Activated CD8-positive, alpha-beta T cell treated with anti-CD3 and anti-CD28 coated beads, Interleukin-2, amount 10 ng/mL, durations not matched to agents 7 days and 5 days (primary cell): ENCODE data around the gene VPS35L. TPM values are rescaled to one million over a fixed set of nuclear protein-coding genes. Genes with fewer than 3 reads are reported as not detected.
A peak's percentile ranks its signal among the peaks of the same experiment; 100 is the strongest.

Experiments
- ATAC-seq: fragments of 150-1000 bp; cut with Tn5 transposase; one replicate; pipeline ENCODE4 v1.10.0; 2021; ENCODE audit warnings: moderate library complexity
- CTCF ChIA-PET: fragments of 350-600 bp; sonication (Branson Sonifier 250); formaldehyde crosslinking; loops from one replicate; lab custom pipeline; 2021; ENCODE audit warnings: antibody characterized with exemption; lab: Charles Lee
- POLR2A ChIA-PET: fragments of 350-600 bp; sonication (Branson Sonifier 250); formaldehyde crosslinking; loops from one replicate; lab custom pipeline; 2021; ENCODE audit warnings: antibody characterized with exemption; lab: Charles Lee
- DNase-seq: peaks from one replicate; pipeline ENCODE4 v3.0.0-alpha.2; 2020
- H3K27ac Mint-ChIP-seq: one replicate; pipeline ENCODE4 v1.8.0; 2021; ENCODE audit warnings: mild to moderate bottlenecking, mixed read lengths
- H3K27me3 Mint-ChIP-seq: one replicate; pipeline ENCODE4 v1.8.0; 2021; ENCODE audit warnings: low read depth, mixed read lengths
- H3K36me3 Mint-ChIP-seq: one replicate; pipeline ENCODE4 v1.8.0; 2021; ENCODE audit warnings: low read depth, mixed read lengths
- H3K4me1 Mint-ChIP-seq: one replicate; pipeline ENCODE4 v1.8.0; 2021; ENCODE audit warnings: low read depth, mixed read lengths
- H3K4me3 Mint-ChIP-seq: one replicate; pipeline ENCODE4 v1.8.0; 2021; ENCODE audit warnings: mild to moderate bottlenecking, mixed read lengths
- H3K9me3 Mint-ChIP-seq: one replicate; pipeline ENCODE4 v1.8.0; 2022; ENCODE audit warnings: mixed read lengths; ENCODE audit not compliant: insufficient read depth
- total RNA-seq, 2 experiments: library from RNA; stranded (reverse); gene quantifications; one replicate each; pipeline ENCODE4 v1.2.3, GENCODE V29; 2021

Gene VPS35L
- total RNA-seq, 2 experiments from 2014 or later: 61.5 to 65.1 TPM

DNA sequence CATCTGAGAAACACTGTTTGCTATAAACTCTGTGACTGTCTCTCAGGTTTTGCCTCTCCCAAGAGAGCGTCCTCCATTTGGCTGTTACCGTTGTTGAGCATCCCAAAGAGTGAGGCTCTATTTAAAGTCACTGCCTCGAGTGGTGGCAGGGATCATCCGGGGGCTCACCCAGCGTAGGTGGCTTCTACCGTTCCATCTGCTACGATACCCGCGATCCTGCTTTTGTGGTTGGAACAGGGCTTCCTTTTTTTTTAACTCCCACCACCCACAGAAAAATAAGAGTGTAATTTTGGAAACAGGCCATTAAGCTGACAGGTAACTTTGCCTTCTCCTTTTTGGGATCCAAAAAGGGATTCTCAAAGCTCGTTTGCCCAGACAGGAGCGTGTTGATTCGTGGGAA lies 126.1 kb downstream of the VPS35L start:
- Mint-ChIP-seq H3K4me1 (no peaks in the 10 kb centered on the region), H3K27ac (no peak overlapping the region), H3K36me3 (peaks cover 34% of the 10 kb centered on the region), H3K4me3 (no peak overlapping the region), H3K9me3 (no peaks in the 10 kb centered on the region), H3K27me3 (no peaks in the 10 kb centered on the region)
- CTCF ChIA-PET: interaction anchor here (1.2 kb wide), 1 partner anchor 13 kb away, joined by 3 read pairs; no protein-coding TSS in a partner anchor
- POLR2A ChIA-PET: no interaction called here
- no peak for DNase-seq
- ATAC-seq: no peak

DNA sequence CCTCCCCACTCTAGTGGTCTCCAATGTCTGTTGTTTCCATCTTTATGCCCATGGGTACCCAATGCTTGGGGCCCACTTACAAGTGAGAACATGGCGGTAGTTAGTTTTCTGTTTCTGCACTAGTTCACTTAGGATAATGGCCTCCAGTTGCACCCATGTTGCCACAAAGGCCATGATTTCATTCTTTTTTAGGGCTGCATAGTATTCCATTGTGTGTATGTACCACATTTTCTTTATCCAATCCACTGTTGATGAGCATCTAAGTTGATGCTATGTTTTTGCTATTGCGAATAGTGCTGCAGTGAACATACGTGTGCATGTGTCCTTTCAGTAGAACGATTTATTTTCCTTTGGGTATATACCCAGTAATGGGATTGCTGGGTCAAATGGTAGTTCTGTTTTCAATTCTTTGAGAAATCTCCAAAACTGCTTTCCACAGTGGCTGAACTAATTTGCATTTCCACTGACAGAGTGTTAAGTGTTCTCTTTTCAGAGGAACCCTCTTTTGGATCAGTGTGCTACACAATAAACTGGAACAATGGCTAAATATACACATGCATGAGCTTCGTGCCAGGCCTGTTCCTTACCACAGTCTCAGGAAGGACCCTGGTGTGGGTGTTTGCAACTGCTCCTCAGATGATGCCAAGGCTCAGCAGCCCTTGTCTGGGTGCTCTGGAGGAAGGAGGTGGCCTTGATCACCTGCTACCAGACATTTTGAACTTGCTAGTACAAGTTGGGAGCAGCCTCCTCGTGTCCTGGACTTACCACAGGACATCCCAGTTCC lies 128.1 kb downstream of the VPS35L start:
- POLR2A ChIA-PET: no interaction called here
- H3K27ac Mint-ChIP-seq: no peak overlapping the region
- H3K27me3 Mint-ChIP-seq: no peaks in the 10 kb centered on the region
- peaks cover 6% of the 10 kb centered on the region for H3K4me1 Mint-ChIP-seq
- no peaks in the 10 kb centered on the region for H3K9me3 Mint-ChIP-seq
- ATAC-seq (no peak), DNase-seq (no peak)
- peaks cover 47% of the 10 kb centered on the region for H3K36me3 Mint-ChIP-seq
- H3K4me3 Mint-ChIP-seq: no peak overlapping the region
- CTCF ChIA-PET: no interaction called here

DNA sequence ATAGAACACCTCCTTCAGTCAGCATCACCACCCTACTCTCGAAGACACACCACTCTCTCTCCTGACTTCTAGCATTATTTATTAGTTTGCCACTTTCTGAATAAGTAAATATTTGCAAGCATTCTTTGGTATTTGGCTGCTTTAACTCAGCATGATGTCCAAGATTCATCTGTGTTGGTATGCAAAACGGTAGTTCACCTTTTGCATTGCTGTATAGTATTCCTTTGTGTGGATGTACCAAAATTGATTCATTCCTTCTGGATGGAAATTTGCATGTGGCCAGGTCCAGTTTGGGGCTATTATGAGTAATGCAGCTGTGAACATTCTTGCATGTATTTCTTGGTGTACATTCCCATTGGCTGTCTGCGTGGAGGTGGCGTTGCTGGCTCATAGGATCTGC lies 129.7 kb downstream of the VPS35L start:
- Mint-ChIP-seq H3K4me1 (peaks cover 22% of the 10 kb centered on the region), H3K9me3 (no peaks in the 10 kb centered on the region), H3K27me3 (no peaks in the 10 kb centered on the region), H3K27ac (no peak overlapping the region), H3K4me3 (no peak overlapping the region), H3K36me3 (peaks cover 51% of the 10 kb centered on the region)
- DNase-seq (no peak), ATAC-seq (no peak)
- POLR2A ChIA-PET: no interaction called here
- CTCF ChIA-PET: no interaction called here

DNA sequence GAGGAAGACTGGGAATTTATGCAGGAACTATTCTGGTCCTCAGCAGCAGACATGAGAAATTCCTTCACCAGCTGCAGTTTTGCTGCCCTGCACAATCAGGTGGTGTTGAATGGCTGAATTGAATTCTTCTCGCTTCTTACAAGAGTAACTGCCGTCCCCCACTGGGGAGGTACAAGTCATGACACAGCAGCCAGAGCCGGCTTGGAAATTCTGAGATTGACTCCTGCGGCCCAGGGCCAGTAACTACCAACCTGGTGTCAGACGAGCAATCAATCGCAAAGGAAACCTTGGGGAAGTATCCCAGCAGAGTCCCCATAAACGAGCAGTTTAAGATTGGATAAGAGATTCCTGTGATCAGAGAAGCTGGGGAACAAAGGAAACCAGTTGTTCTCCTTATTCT lies 131.8 kb downstream of the VPS35L start:
- DNase-seq: no peak
- Mint-ChIP-seq H3K36me3 (peaks cover 54% of the 10 kb centered on the region), H3K4me1 (peaks cover 29% of the 10 kb centered on the region), H3K27me3 (no peaks in the 10 kb centered on the region), H3K4me3 (no peak overlapping the region), H3K9me3 (no peaks in the 10 kb centered on the region), H3K27ac (no peak overlapping the region)
- ChIA-PET POLR2A (no interaction called here), CTCF (no interaction called here)
- no peak for ATAC-seq

- CTCF ChIA-PET: no interaction called here
- H3K4me1 Mint-ChIP-seq: peaks cover 29% of the 10 kb centered on the region
These were observed 133.0 kb downstream of the VPS35L start for GRCh38 chr16:19688396-19689024.

DNA sequence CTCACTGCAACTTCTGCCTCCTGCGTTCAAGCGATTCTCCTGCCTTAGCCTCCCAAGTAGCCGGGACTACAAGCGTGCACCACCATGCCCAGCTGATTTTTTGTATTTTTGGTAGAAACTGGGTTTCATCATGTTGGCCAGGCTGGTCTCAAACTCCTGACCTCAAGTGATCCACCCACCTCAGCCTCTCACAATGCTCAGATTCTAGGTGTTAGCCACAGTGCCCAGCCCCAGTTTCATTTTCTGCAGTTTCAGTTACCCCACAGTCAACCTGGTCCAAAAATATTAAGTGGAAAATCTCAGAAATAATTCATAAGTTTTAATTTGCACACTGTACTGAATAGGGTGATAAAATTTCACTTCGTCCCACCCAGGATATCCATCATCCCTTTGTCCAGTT lies 133.8 kb downstream of the VPS35L start:
- DNase-seq: no peak
- Mint-ChIP-seq H3K9me3 (no peaks in the 10 kb centered on the region), H3K4me1 (peaks cover 29% of the 10 kb centered on the region), H3K27ac (no peak overlapping the region), H3K27me3 (no peaks in the 10 kb centered on the region), H3K4me3 (no peak overlapping the region), H3K36me3 (peaks cover 41% of the 10 kb centered on the region)
- ChIA-PET POLR2A (no interaction called here), CTCF (no interaction called here)
- ATAC-seq: no peak

More at GRCh38 chr16:19688396-19689024, 133.0 kb downstream of the VPS35L start:
- DNase-seq (no peak), ATAC-seq (no peak)
- Mint-ChIP-seq H3K36me3 (peaks cover 46% of the 10 kb centered on the region), H3K4me3 (no peak overlapping the region), H3K27me3 (no peaks in the 10 kb centered on the region), H3K9me3 (no peaks in the 10 kb centered on the region), H3K27ac (no peak overlapping the region)
- POLR2A ChIA-PET: no interaction called here

GRCh38 chr16:19690196-19690595 lies 134.7 kb downstream of the VPS35L start:
- ATAC-seq (no peak), DNase-seq (no peak)
- no peak overlapping the region for H3K4me3 Mint-ChIP-seq
- CTCF ChIA-PET: no interaction called here
- no peaks in the 10 kb centered on the region for H3K9me3 Mint-ChIP-seq
- H3K4me1 Mint-ChIP-seq: peaks cover 29% of the 10 kb centered on the region
- no peaks in the 10 kb centered on the region for H3K27me3 Mint-ChIP-seq
- no peak overlapping the region for H3K27ac Mint-ChIP-seq
- POLR2A ChIA-PET: no interaction called here
- peaks cover 36% of the 10 kb centered on the region for H3K36me3 Mint-ChIP-seq

GRCh38 chr16:19691161-19691711 lies 135.7 kb downstream of the VPS35L start:
- DNase-seq (no peak), ATAC-seq (no peak)
- Mint-ChIP-seq H3K36me3 (peaks cover 29% of the 10 kb centered on the region), H3K27me3 (no peaks in the 10 kb centered on the region), H3K4me1 (peaks cover 33% of the 10 kb centered on the region), H3K4me3 (no peak overlapping the region), H3K9me3 (no peaks in the 10 kb centered on the region), H3K27ac (peak overlapping the region; percentile 25)
- ChIA-PET POLR2A (no interaction called here), CTCF (no interaction called here)

- DNase-seq (no peak), ATAC-seq (no peak)
- no peaks in the 10 kb centered on the region for H3K27me3 Mint-ChIP-seq
- H3K36me3 Mint-ChIP-seq: peaks cover 38% of the 10 kb centered on the region
- CTCF ChIA-PET: interaction anchor here (1.3 kb wide), 1 partner anchor 24 kb away, joined by 3 read pairs; no protein-coding TSS in a partner anchor
- no peak overlapping the region for H3K27ac Mint-ChIP-seq
- H3K9me3 Mint-ChIP-seq: no peaks in the 10 kb centered on the region
- H3K4me1 Mint-ChIP-seq: peaks cover 38% of the 10 kb centered on the region
- H3K4me3 Mint-ChIP-seq: no peak overlapping the region
- POLR2A ChIA-PET: no interaction called here
These were observed 139.5 kb downstream of the VPS35L start for GRCh38 chr16:19694989-19695388.

DNA sequence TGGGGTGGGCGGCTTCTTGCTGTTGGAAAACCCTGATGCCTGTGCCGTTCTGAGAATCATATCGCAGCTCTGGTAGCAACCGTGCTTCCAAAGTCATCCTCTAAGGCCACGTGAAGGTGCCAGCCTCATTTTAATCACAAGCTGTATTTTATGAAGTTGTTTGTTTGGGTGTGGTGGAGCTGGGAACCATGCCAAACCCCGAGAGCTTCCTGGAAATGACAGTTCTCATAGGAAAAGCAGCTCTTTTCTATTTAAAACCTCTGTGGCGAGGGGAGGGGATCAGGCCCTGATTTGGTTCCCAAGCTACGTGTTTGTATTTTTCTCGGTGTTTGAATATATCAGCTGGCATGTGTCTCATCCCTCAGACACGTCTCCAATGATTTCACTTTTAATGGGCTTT lies 140.8 kb downstream of the VPS35L start:
- no peaks in the 10 kb centered on the region for H3K27me3 Mint-ChIP-seq
- no peaks in the 10 kb centered on the region for H3K9me3 Mint-ChIP-seq
- CTCF ChIA-PET: interaction anchor here (0.7 to 1.4 kb wide), 6 partner anchors 47 to 211 kb away, joined by 3 to 5 read pairs (median 4); partner anchors contain the start of gene VPS35L
- peaks cover 31% of the 10 kb centered on the region for H3K4me1 Mint-ChIP-seq
- POLR2A ChIA-PET: no interaction called here
- H3K36me3 Mint-ChIP-seq: peaks cover 46% of the 10 kb centered on the region
- ATAC-seq (peak; percentile 58), DNase-seq (peak; percentile 60)
- no peak overlapping the region for H3K4me3 Mint-ChIP-seq
- H3K27ac Mint-ChIP-seq: peak overlapping the region; percentile 57

GRCh38 chr16:19696961-19697360 lies 141.5 kb downstream of the VPS35L start:
- H3K27ac Mint-ChIP-seq: no peak overlapping the region
- H3K4me1 Mint-ChIP-seq: peaks cover 29% of the 10 kb centered on the region
- H3K36me3 Mint-ChIP-seq: peaks cover 47% of the 10 kb centered on the region
- POLR2A ChIA-PET: no interaction called here
- CTCF ChIA-PET: interaction anchor here (0.7 to 1.4 kb wide), 6 partner anchors 46 to 210 kb away, joined by 3 to 5 read pairs (median 4); partner anchors contain the start of gene VPS35L
- DNase-seq (no peak), ATAC-seq (no peak)
- H3K9me3 Mint-ChIP-seq: no peaks in the 10 kb centered on the region
- no peaks in the 10 kb centered on the region for H3K27me3 Mint-ChIP-seq
- no peak overlapping the region for H3K4me3 Mint-ChIP-seq

DNA sequence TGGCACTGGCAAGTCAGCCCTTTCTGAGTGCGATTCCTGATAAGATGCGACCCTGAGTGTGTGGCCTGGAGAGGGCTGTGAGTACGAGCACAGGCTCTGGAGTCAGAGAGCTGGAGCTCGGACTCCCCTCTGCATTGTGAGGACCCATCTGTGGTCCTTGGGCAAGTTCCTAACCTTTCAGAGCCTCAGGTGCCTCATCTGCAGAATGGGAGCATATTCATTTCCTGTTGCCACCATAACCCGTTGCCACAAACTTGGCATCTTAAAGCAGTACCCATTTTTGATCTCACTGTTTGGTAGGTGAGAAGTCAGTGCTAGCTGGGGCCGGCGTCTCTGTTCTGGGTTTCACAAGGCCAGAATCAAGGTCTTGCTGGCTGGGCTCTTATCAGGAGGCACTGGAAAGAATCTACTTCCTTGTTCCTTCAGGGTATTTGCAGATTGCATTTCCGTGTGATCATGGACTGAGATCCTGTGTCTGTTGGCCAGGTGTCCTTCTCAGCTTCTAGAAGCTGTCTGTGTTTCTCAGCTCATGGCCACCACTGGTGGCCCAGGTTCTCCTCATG lies 142.3 kb downstream of the VPS35L start:
- H3K36me3 Mint-ChIP-seq: peaks cover 49% of the 10 kb centered on the region
- H3K27ac Mint-ChIP-seq: no peak overlapping the region
- DNase-seq: no peak
- no peaks in the 10 kb centered on the region for H3K27me3 Mint-ChIP-seq
- no peaks in the 10 kb centered on the region for H3K9me3 Mint-ChIP-seq
- ATAC-seq: no peak
- H3K4me3 Mint-ChIP-seq: no peak overlapping the region
- CTCF ChIA-PET: no interaction called here
- H3K4me1 Mint-ChIP-seq: peaks cover 29% of the 10 kb centered on the region
- POLR2A ChIA-PET: no interaction called here
